ENCODE results near the gene SMR3A.

The SMR3A gene

GRCh38 chr4:70382691-70383181 is 22.2 kb downstream of the SMR3A start, which contains the start of gene SMR3B:
Gene SMR3B, plus strand, starts transcription at chr4:70383131. Its CDS starts 1,380 bp downstream, at chr4:70384511.
- DNase-seq, result no peak
- TF ChIP-seq POLR2A (IDR thresholded peaks at IDR 0.05; ENCODE audit: low read length) (no peak), GATA1 (IDR thresholded peaks at IDR 0.05; ENCODE audit: low read depth, low read length) (no peak)

GRCh38 chr4:70392057-70392776 is 31.7 kb downstream of the SMR3A start:
- TF ChIP-seq GATA1 (IDR thresholded peaks at IDR 0.05; ENCODE audit: low read depth, low read length) (no peak), POLR2A (IDR thresholded peaks at IDR 0.05; ENCODE audit: low read length) (no peak)
- no peak for DNase-seq

GRCh38 chr4:70397580-70397979 is 37.0 kb downstream of the SMR3A start, which contains the start of gene OPRPN:
Gene OPRPN, plus strand, starts transcription at chr4:70397940. Its CDS starts 1,346 bp downstream, at chr4:70399286.
- DNase-seq, result no peak
- TF ChIP-seq POLR2A (IDR thresholded peaks at IDR 0.05; ENCODE audit: low read length) (no peak), GATA1 (IDR thresholded peaks at IDR 0.05; ENCODE audit: low read depth, low read length) (no peak)

- no peak for DNase-seq
- TF ChIP-seq GATA1 (IDR thresholded peaks at IDR 0.05; ENCODE audit: low read depth, low read length), result no peak
- no peak for TF ChIP-seq POLR2A (IDR thresholded peaks at IDR 0.05; ENCODE audit: low read length)
These were observed 38.8 kb downstream of the SMR3A start for GRCh38 chr4:70399319-70399718.

- no peak for DNase-seq
These were observed 42.2 kb downstream of the SMR3A start for GRCh38 chr4:70402762-70403161.

GRCh38 chr4:70405765-70406164 is 45.2 kb downstream of the SMR3A start:
- no peak for TF ChIP-seq POLR2A (IDR thresholded peaks at IDR 0.05; ENCODE audit: low read length)
- DNase-seq, result no peak

More at GRCh38 chr4:70402762-70403161, 42.2 kb downstream of the SMR3A start:
- TF ChIP-seq GATA1 (IDR thresholded peaks at IDR 0.05; ENCODE audit: low read depth, low read length) (no peak), POLR2A (IDR thresholded peaks at IDR 0.05; ENCODE audit: low read length) (no peak)

All from erythroblast (primary cell).